C1 segment of cervical spinal cord (tissue), 14 donors: ENCODE measurements around the gene OR52E6.

Experiments used
- DNase-seq, 14 donors: peaks; one replicate each; lab custom pipeline; 2025; lab: John Stamatoyannopoulos, UW

Gene OR52E6

DNA sequence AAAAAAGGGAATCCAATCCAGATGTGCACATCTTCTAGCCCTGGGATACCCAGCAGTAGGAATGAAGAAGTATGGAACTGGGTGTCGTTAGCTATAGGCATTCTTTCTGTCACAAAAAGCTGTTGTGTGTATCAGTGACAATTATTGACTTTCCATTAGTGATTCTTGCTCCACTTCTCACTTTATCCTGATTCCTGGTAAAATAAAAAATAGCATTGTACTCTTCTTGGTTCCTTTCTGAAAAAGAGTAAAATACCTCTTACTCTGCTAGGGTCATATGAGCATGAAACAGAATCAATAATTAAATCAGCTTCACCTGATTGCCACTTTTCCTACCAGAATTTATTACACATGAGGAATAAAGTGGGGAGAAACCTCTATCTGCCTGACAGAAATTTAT lies at the start of gene OR52E6:
Gene OR52E6, minus strand, starts transcription at position 101 of the 400 bp plus-strand sequence. Its CDS starts 0 bp downstream, at position 101.
- no peak for DNase-seq

DNA sequence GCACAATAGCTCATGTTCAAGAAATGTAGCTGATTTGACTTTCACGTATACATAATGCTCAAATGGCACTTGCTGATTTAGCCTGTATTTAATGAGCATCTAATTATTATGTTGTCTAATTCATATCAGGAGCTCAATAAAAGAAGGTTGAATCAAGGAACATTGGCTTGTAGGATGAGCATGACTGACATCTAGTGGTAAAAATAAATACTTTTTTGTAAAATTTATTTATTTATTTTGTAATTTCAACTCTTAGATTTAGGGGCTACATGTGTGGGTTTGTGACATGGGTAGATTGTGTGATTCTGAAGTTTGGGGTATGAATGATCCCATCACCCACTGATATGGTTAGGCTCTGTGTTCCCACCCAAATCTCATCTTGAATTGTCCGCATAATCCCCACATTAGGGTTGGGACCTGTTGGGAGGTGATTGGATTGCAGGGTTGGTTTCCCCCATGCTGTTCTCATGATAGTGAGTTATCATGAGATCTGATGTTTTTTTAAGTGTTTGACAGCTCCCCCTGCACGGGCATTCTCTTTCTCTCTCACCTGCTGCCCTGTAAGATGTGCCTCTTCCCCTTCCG lies 49.6 kb upstream of the OR52E6 start:
- no peak for DNase-seq

DNA sequence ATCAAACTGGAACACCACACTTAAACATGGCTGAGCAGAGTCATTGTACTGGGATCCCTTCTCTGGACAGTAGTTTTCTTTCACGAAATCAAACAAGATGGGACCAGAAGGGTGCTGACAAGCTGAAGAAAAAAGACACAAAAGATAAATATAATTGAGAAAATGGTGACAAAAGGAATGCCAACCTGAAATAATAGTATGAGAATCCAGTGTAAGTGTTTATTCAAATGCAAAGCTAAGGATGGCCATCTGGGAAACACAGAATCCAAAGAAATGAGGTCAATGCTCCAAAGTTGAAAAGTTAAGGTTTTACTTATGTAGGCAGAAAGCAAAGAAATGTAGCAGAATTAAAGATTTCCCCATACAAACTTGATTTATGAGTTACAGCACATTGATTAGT lies 46.0 kb upstream of the OR52E6 start:
- DNase-seq, result no peak

DNA sequence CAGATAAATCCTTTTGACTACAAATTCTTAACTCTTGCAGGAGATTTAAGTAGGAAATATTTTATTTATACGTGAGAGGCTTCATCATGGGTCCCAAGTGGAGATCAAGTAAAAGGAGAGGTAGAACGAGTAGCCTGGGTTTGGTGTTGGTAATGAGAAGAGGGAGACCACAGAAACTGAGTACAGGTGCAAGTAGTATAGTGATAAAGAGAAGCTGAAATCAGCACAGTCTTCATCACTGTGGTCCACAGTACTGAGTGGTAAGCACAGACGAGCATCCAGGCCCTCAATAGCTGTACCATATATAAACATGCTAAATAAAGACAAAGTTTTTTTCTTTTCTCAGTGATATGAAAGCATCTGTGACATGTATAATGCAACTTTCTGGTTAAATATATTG lies 45.5 kb upstream of the OR52E6 start:
- DNase-seq, result no peak

DNA sequence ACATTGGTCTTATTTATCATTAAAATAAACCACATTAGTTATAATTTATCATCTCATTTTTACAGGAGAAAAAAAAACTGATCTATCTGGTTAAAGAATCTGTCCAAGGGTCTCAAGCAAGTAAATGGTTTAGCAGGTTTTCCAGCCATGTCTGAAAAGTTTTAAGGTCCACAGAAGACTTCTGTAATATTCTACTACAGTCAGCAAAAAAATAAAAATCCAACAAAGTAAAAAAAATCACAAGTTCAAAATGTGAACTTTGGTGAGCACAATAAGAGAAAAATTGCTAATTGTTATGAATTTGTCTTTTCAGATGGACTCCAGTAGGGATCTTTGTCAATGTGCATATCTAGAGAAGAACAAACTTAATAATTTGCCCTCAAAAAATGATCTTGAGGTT lies 40.1 kb upstream of the OR52E6 start:
- no peak for DNase-seq

DNA sequence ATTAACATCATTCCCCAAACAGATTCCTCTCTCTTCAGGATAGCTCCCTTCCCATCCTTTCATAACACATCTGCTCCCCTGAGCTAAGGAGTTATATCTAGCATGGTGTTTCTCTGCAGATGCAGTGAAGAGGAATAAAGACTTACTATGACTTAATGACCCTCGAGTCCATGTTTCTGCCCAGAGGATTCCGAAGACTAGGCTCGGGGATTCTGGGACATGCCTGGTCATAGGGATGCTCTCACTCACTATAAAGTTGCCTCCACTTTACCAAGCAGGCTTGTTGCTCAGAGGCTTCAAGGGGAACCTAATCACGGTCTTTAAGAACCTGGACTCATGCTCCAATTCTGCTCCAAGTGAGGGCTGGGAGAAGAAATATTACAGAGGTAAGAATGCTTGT lies 38.6 kb upstream of the OR52E6 start, which contains the start of gene OR52E4:
Gene OR52E4, plus strand, starts transcription at position 301 of the 400 bp plus-strand sequence. CDS start 3,664 bp downstream, outside the sequence.
- no peak for DNase-seq

DNA sequence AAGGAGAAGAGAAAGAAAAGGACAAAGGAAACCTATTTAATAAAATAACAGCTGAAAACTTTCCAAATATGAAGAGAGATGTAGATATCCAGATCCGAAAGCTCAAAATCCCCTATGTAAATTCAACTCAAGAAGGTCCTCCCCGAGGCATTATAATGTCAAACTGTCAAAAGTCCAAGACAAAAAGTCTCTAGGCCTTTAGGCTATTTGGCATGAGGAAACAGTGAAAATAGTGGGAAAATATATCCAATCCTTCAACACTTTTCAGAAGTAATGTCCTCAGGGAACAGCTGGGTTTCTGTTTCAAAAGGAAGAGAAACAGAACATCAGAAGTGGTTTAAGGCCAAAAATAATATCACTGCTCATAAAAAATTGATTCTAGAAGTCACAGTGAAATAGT lies 36.9 kb upstream of the OR52E6 start:
- no peak for DNase-seq

DNA sequence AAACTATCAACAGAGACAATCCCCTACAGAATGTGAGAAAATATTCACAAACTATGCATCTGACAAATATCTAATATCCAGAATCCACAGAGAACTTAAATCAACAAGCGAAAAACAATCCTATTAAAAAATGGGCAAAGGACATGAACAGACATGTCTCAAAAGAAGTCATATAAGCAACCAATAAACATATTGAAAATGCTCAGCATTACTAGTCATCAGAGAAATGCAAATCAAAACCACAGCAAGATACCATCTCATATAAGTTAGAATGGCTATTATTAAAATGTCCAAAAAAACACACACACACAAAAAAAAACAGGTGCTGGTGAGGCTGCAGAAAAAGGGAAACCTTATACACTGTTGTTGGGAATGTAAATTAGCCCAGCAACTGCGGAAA lies 24.1 kb upstream of the OR52E6 start:
- DNase-seq, result no peak

DNA sequence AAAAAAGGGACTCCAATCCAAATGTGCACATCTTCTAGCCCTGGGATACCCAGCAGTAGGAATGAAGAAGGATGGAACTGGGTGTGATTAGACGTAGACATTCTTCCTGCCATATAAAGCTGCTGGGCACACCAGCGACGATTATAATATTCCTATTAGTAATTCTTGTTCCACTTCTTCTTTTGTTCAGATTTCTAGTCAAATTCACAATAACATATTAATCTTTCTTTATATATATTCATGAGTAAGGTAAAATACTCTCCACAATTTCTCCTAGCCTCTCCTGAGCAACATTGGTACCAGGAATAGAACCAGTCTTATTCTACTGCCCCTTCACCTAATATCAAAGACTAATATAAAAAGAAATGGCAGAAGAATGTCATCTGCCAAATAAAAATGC lies 15.9 kb upstream of the OR52E6 start, which contains the start of gene OR52E8:
Gene OR52E8, minus strand, starts transcription at position 101 of the 400 bp plus-strand sequence. Its CDS starts 0 bp downstream, at position 101.
- DNase-seq, result no peak

DNA sequence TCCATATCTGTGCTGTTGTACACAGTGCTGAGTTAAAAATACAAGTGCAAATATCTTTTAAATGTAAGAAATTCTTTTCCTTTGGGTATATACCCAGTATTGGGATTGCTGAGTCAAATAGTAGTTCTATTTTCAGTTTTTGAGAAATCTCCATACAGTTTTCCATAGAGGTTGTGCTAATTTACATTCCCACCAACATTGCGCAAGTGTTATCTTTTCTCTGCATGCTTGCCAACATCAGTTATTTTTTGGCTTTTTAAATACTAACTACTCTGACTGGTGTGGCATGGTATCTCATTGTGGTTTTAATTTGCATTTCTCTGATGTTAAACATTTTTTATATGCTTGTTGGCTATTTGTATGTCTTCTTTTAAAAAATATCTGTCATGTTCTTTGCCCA lies 9.3 kb upstream of the OR52E6 start:
- DNase-seq, result no peak

DNA sequence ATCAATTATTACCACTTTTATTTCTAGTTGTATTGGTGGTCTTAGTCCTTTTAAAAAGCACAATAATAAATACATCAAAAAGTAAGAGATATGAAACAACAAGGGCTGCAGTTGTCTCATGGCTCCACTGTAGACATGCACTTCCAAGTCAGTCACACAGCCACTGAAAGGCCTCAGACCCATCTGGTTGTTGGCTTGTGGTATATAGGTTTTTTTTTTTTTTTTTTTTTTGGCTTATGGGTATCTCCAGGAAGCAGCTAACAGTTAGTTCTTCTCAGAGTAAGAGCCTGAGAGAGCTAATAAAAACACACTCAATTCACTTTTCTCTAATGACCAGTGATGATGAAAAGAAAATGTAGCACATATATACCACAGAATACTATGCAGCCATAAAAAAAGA lies 6.0 kb upstream of the OR52E6 start:
- no peak for DNase-seq

DNA sequence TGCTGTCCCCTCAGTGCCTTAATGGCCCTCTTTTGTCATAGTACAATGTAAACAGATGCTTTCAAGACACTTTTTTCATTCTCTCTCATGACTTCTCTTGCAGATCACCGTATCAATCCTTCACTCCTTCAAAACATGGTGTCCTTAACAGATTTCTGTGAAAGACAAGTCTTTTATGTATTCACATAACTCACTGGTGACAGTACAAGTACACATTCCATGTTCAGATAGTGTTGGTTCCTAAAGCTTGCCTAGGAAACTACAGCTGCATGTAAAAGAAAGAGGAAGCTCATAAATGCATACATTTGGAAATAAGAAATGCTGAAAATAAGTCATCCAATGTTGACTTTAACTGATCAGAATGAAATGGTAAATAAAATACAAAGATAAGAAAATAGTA lies 5.0 kb upstream of the OR52E6 start:
- DNase-seq, result no peak

DNA sequence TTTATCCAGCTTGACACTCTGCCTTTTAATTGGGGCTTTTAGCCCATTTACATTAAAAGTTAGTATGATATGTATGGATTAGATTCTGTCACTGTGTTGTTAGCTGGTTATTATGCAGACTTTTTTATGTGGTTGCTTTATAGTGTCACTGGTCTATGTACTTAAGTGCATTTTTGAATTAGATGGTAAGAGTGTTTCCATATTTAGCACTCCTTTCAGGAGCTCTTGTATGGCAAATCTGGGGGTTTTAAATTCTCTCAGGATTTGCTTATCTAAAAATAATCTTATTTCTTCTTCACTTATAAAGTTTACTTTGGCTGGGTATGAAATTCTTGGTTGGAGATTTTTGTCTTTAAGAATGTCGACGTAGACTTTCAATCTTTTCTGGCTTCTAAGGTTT lies 4.0 kb downstream of the OR52E6 start:
- no peak for DNase-seq

DNA sequence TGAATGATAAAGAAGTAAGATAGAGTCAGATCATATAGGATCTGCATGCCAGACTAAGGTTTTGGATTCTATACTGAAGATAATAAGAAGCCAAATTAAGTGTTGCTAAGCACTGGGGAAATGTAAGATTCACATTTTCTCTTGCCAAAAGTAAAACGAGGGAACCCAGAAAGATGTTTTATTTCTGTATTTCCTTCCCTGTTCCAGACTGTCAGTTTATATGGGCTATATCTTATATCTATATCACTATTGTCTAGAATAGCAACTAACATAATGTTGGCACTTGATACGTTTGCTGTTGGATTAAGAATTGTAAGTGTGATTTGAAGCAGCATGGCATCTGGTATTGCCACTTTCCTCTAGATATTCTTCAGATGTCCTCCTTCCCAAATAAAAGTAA lies 8.3 kb downstream of the OR52E6 start:
- no peak for DNase-seq

DNA sequence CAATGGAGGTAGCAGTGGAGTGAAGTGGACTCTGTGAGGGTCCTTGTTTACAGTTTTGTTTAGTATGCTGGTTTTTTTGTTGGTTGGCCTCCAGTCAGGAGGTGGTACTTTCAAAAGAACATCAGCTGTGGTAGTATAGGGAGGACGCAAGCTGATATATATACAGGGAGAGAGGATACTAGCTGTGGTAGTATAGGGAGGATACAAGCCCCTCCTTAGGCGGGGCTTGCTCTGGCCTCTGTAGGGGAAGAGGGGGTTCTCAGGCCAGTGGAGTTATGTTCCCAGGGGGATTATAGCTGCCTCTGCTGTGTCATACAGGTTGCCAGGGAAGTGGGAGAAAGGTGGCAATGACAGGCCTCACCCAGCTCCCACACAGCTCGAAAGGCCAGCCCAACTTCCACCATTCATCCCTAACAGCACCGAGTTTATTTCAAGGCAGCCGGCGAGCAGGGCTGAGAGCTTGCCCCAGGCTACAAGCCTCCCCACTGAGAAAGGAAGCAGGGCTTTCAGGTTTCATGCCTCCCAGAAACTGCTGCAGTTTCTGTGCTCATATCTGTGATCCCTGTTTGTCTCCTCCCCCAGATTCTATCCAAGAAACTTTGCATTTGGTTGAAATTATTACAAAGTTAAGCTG lies 10.4 kb downstream of the OR52E6 start:
- no peak for DNase-seq

DNA sequence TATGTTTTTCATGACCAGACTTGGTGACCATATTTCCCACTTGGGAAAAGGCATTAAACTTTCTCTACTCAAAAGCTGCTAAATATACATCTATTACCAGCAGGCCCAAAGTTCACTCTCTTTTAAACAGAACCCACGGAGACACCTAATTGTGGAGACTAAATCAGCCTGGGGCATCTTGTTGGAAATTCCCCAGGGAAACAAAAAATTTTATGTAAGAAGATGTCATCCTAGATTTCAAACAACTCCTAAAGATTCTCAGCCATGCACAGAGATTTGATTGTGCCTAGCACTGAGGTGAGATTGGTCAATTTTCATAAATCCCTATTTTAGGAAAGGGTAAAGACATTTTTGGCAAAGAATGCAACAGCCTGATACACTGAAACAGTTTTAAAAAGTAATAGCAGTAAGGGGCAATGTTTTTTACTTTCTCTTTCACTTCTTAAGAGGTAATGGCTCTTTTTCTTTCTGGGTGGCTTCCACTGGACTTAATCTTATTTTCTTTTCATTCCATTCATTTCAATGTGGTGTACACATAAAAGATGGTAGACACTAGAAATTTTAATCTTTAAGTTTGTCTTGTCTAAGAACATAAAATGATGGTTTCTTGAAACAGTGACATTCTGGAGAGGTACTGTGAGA lies 23.3 kb downstream of the OR52E6 start:
- DNase-seq, result no peak

DNA sequence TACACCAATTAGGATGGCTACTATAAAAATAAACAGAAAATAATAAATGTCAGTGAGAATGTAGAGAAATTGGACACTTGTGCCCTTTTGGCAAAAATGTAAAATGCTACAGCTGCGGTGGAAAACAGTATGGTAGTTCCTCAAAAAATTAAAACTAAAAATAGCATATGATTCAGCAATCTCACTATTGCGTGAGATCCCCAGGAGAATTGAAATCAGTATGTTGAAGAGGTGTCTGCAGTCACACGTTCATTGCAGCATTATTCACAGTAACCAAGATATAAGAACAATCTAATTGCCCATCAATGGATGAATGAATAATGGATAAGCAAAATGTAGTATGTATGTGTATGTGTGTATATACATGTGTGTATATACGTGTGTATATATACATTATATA lies 26.2 kb downstream of the OR52E6 start:
- no peak for DNase-seq

DNA sequence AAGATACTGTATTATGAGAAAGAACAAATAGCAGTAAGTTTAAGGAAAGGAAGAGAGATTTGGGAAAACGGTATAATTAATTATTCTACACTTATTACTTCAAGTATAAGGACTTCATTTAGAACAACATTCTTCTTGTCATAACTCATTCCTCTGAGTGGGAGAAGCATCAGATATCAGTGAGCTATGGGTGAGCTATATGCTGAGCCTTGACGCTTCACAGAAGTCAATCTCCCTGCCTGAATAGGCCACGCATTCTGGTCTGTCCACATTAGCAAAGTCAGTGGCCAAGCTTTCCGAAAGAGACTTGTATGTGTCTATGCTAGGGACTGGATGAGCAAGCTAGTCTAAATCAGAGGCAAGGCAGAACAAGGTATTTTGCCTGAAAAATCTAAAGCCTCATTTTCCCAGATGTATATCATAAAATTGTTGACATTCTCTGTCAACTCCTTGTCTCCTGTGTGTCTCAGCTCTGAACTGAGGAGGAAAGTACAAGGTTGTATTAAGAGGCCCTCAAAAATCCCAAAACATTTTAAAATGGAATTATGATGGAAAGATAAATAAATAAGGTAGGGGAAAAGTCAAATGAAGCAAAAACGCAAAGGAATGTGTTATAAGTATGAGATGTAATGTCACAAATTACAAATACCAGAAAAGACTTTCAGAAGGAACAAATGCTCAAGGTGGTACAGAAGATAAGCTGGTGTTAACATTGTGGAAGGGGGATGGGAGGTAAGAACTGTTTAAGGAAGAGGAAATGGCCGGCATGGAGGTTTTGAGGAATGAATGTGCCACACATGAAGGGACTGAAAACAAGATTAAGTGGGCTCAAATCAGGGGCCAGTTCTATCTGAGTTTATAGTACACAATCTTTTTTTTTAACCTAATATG lies 31.5 kb downstream of the OR52E6 start:
- no peak for DNase-seq

DNA sequence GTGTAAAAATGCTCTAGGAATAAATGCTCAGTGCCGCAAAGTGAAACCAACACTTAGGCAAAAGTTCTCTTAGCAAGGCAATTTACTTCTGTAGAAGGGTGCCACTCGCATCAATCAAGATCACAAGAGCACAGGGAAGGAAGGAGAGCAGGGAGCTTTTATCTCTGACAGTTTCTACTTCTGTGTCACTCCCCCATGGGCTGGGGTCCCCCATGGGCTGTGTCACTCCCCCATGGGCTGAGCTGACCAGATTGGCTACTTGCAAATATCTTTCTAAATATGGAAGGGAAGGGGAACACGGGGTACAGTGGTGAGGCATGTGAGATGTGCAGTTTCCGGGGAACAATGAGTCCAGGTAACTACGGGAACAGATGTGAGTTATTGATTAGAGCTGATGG lies 32.6 kb downstream of the OR52E6 start:
- DNase-seq, result no peak

DNA sequence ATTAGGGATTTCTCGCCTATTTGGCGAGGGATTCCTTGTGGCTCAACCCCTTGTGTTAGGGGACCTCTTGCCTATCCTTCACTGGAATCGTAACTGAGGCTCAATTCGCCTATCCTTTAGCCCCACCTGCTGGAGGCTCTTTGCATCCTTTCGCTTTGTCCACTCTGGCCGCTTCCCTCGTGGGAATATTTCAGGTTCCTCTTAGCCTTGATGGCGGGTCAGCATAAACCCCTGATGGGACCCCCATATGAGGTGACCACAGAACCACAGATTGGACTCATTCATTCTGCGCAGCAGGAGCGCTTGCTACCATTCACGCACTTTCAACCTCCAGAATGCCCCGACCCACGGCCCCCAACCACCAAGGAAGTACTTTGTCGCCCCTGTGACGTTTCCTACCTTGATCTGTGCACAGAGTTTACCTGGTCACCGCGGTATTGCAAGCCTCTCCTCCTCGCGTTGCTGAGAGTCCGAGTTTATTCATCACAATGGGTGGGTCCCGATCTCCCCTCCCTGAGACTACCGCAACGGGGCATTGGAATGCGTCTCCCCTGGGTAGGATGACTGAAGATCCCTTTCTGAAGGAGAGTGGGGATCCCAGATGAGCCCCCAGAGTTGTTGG lies 33.1 kb downstream of the OR52E6 start, which contains the start of gene OR52N2:
Gene OR52N2, plus strand, starts transcription at position 425 of the 622 bp plus-strand sequence. CDS start 11,412 bp downstream, outside the sequence.
- DNase-seq, result peak in 12 of 14 donors; percentile 6 to 54 (median 41)

DNA sequence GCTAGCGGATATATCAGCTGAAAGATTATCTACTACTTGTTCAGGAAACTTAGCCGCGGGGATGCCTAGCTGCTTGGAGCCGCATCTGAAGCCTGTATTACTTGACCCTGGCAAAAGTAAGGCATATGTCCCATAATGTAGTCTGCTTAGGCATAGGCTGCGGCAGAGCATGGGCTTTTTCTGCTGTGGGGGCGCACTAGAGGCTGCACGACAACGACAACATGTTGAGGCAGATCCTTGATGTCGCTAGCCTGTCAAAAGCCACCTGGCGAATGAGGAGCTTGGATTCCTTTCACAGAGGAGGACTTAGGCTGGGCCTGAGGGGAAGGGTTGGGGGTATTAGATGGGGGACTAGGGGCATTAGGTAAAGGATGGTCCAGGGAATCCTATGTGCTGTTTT lies 34.1 kb downstream of the OR52E6 start:
- no peak for DNase-seq
